CD4-positive, alpha-beta T cell (primary cell): Measurements from ENCODE around the gene ZNF225. TPM values are rescaled to one million over a fixed set of nuclear protein-coding genes. Genes with fewer than 3 reads are reported as not detected.

Experiments
- ATAC-seq: fragments of 200-7000 bp; cut with Tn5 transposase; one replicate; pipeline ENCODE4 v1.10.0; 2022; ENCODE audit warnings: mild to moderate bottlenecking; ENCODE audit not compliant: poor library complexity
- CTCF ChIA-PET: fragments of 350-600 bp; sonication (Branson Sonifier 250); formaldehyde crosslinking; loops from one replicate; lab custom pipeline; 2021; ENCODE audit warnings: antibody characterized with exemption, inconsistent platforms; lab: Charles Lee
- POLR2A ChIA-PET: fragments of 350-600 bp; sonication (Branson Sonifier 250); formaldehyde crosslinking; loops from one replicate; lab custom pipeline; 2021; ENCODE audit warnings: antibody characterized with exemption, inconsistent platforms; lab: Charles Lee
- DNase-seq, 14 experiments: peaks; one replicate each; pipeline ENCODE4 v3.0.0-alpha.2; 2013 to 2020; ENCODE audit warnings: mixed read lengths in 2 of 14
- H3K27ac ChIP-seq, 2 donors: one replicate each; pipeline versions ENCODE4 v1.5.1 to v1.7.0; 2013; ENCODE audit warnings: low read length in 2 of 2, low read depth in 1 of 2, mild to moderate bottlenecking in 1 of 2
- H3K27me3 ChIP-seq, 2 experiments: 1 replicate in 1 of 2; 2 replicates in 1 of 2; pipeline versions ENCODE4 v1.6.1 to v1.7.0; 2013; ENCODE audit warnings: low read length in 2 of 2, control low read depth in 1 of 2, mild to moderate bottlenecking in 1 of 2, moderate library complexity in 1 of 2; ENCODE audit not compliant: insufficient read depth in 2 of 2, control insufficient read depth in 1 of 2
- H3K36me3 ChIP-seq: one replicate; pipeline ENCODE4 v1.6.1; 2013; ENCODE audit warnings: low read length, control low read depth; ENCODE audit not compliant: insufficient read depth
- H3K4me1 ChIP-seq: one replicate; pipeline ENCODE4 v1.6.1; 2013; ENCODE audit warnings: low read length, control low read depth; ENCODE audit not compliant: insufficient read depth
- H3K4me3 ChIP-seq: one replicate; pipeline ENCODE4 v1.5.1; 2013; ENCODE audit warnings: mild to moderate bottlenecking, low read length, moderate library complexity
- H3K9me3 ChIP-seq, 2 experiments: 1 replicate in 1 of 2; 2 replicates in 1 of 2; pipeline versions ENCODE4 v1.6.1 to v1.7.0; 2013; ENCODE audit warnings: low read length in 2 of 2, mild to moderate bottlenecking in 2 of 2, control low read depth in 1 of 2, moderate library complexity in 1 of 2; ENCODE audit not compliant: control insufficient read depth in 1 of 2, insufficient read depth in 1 of 2
- H3K27ac Mint-ChIP-seq: one replicate; pipeline ENCODE4 v1.8.0; 2020; ENCODE audit warnings: mixed read lengths
- H3K27me3 Mint-ChIP-seq: one replicate; pipeline ENCODE4 v1.8.0; 2021; ENCODE audit warnings: mixed read lengths
- H3K36me3 Mint-ChIP-seq: one replicate; pipeline ENCODE4 v1.8.0; 2021; ENCODE audit warnings: low read depth, mixed read lengths
- H3K4me1 Mint-ChIP-seq: one replicate; pipeline ENCODE4 v1.8.0; 2021; ENCODE audit warnings: low read depth, mixed read lengths
- H3K4me3 Mint-ChIP-seq: one replicate; pipeline ENCODE4 v1.8.0; 2020; ENCODE audit warnings: mild to moderate bottlenecking, mixed read lengths
- H3K9me3 Mint-ChIP-seq: one replicate; pipeline ENCODE4 v1.8.0; 2020; ENCODE audit warnings: mixed read lengths
- CTCF ChIP-seq: fragments of 200-600 bp; IDR thresholded peaks from one replicate; pipeline ENCODE4 v1.8.0; 2022; ENCODE audit warnings: antibody characterized with exemption, mild to moderate bottlenecking
- intact Hi-C, 2 experiments: fragments of 100-400 bp; cut with DNase I in 1 of 2; cut with micrococcal nuclease in 1 of 2; formaldehyde crosslinking; loops; one replicate each; pipeline versions ENCODE4 v1.15.1 to v1.9.0; 2023 to 2025; cut with DNase I, micrococcal nuclease
- total RNA-seq, 174 experiments: library from RNA in 2 of 174; stranded (reverse) in 2 of 174; gene quantifications; one replicate each; pipeline ENCODE4 v1.2.3 and lab custom pipeline; 2021 to 2026

The ZNF225 gene
- total RNA-seq, 2 experiments from 2014 or later: 0.71 to 0.73 TPM

GRCh38 chr19:44071824-44072542 lies 41.2 kb upstream of the ZNF225 start, which contains the start of gene ZNF284:
TSS of gene ZNF284 (plus strand) at chr19:44072159. CDS start at chr19:44076390, 4,231 bp downstream.
- peak; percentile 98 for ATAC-seq
- Histone ChIP-seq H3K9me3 (peaks cover 5 to 19% of the 10 kb centered on the region in 2 experiments), H3K4me1 (peaks cover 18% of the 10 kb centered on the region), H3K4me3 (peak within 1 kb of the TSS; percentile 78), H3K27ac (peak within 1 kb of the TSS; percentile 39 to 43), H3K27me3 (no peaks in the 10 kb centered on the region), H3K36me3 (peaks cover under 1% of the 10 kb centered on the region)
- ChIA-PET POLR2A (interaction anchor here (0.5 to 1.0 kb wide), 3 partner anchors 93 to 242 kb away, joined by 3 to 4 read pairs (median 3); partner anchors contain the start of genes ZNF226 and ZNF45), CTCF (interaction anchor here (1.0 to 2.3 kb wide), 2 partner anchors 23 kb away, joined by 3 to 5 read pairs; no protein-coding TSS in a partner anchor)
- H3K27ac Mint-ChIP-seq: peak within 1 kb of the TSS; percentile 79
- peak within 1 kb of the TSS; percentile 90 for H3K4me3 Mint-ChIP-seq
- TF ChIP-seq CTCF: no peak
- peaks cover 57% of the 10 kb centered on the region for H3K36me3 Mint-ChIP-seq
- H3K27me3 Mint-ChIP-seq: no peaks in the 10 kb centered on the region
- peaks cover 24% of the 10 kb centered on the region for H3K4me1 Mint-ChIP-seq
- peaks cover 16% of the 10 kb centered on the region for H3K9me3 Mint-ChIP-seq
- intact Hi-C loops: loop anchor here (1.0 to 5.0 kb wide), 7 partner anchors 22 to 135 kb away; partner anchors contain the start of genes ZNF224 (in 2 of the 2), ZNF155 (in 1 of the 2), ZNF222 (in 1 of the 2) and ZNF225 (in 1 of the 2)
- DNase-seq: peak; percentile 65 to 93 (median 78)

- peaks cover 59% of the 10 kb centered on the region for H3K36me3 Mint-ChIP-seq
- H3K36me3 ChIP-seq: peaks cover 8% of the 10 kb centered on the region
- H3K4me1 Mint-ChIP-seq: peaks cover 24% of the 10 kb centered on the region
- no peaks in the 10 kb centered on the region for H3K27me3 Mint-ChIP-seq
- no peak for DNase-seq
- ChIA-PET POLR2A (interaction anchor here (0.5 to 1.0 kb wide), 3 partner anchors 22 to 242 kb away, joined by 3 to 10 read pairs (median 4); partner anchors contain the start of genes ZNF224 and ZNF45), CTCF (interaction anchor here (2.3 kb wide), 1 partner anchor 22 kb away, joined by 5 read pairs; no protein-coding TSS in a partner anchor)
- peaks cover 18% of the 10 kb centered on the region for H3K4me1 ChIP-seq
- no peak overlapping the region for H3K27ac ChIP-seq
- H3K4me3 Mint-ChIP-seq: peak overlapping the region; percentile 90
- no peaks in the 10 kb centered on the region for H3K27me3 ChIP-seq
- peak overlapping the region; percentile 79 for H3K27ac Mint-ChIP-seq
- TF ChIP-seq CTCF: no peak
- H3K9me3 ChIP-seq: peaks cover 5 to 11% of the 10 kb centered on the region in 2 experiments
- H3K9me3 Mint-ChIP-seq: peaks cover 13% of the 10 kb centered on the region
- intact Hi-C loops: loop anchor here (1.0 to 5.0 kb wide), 6 partner anchors 22 to 135 kb away; partner anchors contain the start of genes ZNF224 (in 2 of the 2), ZNF155 (in 1 of the 2), ZNF225 (in 1 of the 2) and ZNF230 (in 1 of the 2)
- no peak for ATAC-seq
- peak overlapping the region; percentile 78 for H3K4me3 ChIP-seq
These were observed 40.4 kb upstream of the ZNF225 start for GRCh38 chr19:44072543-44073401.

GRCh38 chr19:44076325-44076724 lies 36.9 kb upstream of the ZNF225 start:
- Mint-ChIP-seq H3K4me3 (no peak overlapping the region), H3K27ac (no peak overlapping the region), H3K36me3 (peaks cover 59% of the 10 kb centered on the region), H3K27me3 (no peaks in the 10 kb centered on the region), H3K9me3 (peaks cover 7% of the 10 kb centered on the region), H3K4me1 (peaks cover 20% of the 10 kb centered on the region)
- no peak overlapping the region for H3K4me3 ChIP-seq
- intact Hi-C loops: no loop called here
- ChIA-PET POLR2A (no interaction called here), CTCF (no interaction called here)
- ATAC-seq: no peak
- no peak for TF ChIP-seq CTCF
- no peaks in the 10 kb centered on the region for H3K27me3 ChIP-seq
- H3K36me3 ChIP-seq: peaks cover 15% of the 10 kb centered on the region
- no peak for DNase-seq
- H3K4me1 ChIP-seq: peaks cover 15% of the 10 kb centered on the region
- no peaks in the 10 kb centered on the region for H3K9me3 ChIP-seq
- H3K27ac ChIP-seq: no peak overlapping the region
